Stomach smooth muscle (tissue), 2 donors: ENCODE measurements around the gene CPA2.

Experiments
- H3K27ac ChIP-seq: one replicate; pipeline ENCODE4 v1.7.0; 2013; ENCODE audit warnings: mild to moderate bottlenecking, low read length, inconsistent platforms
- H3K27me3 ChIP-seq, 2 donors: one replicate each; pipeline ENCODE4 v1.7.0; 2013; ENCODE audit warnings: low read length in 2 of 2; ENCODE audit not compliant: insufficient read depth in 2 of 2, control insufficient read depth in 1 of 2
- H3K36me3 ChIP-seq, 2 donors: one replicate each; pipeline ENCODE4 v1.7.0; 2013; ENCODE audit warnings: low read length in 2 of 2; ENCODE audit not compliant: control insufficient read depth in 2 of 2, insufficient read depth in 2 of 2
- H3K4me1 ChIP-seq: one replicate; pipeline ENCODE4 v1.7.0; 2013; ENCODE audit warnings: low read length; ENCODE audit not compliant: control insufficient read depth, insufficient read depth
- H3K4me3 ChIP-seq, 2 donors: one replicate each; pipeline ENCODE4 v1.7.0; 2013; ENCODE audit warnings: low read length in 2 of 2
- H3K9ac ChIP-seq, 2 donors: one replicate each; pipeline ENCODE4 v1.7.0; 2013; ENCODE audit warnings: low read length in 2 of 2, mild to moderate bottlenecking in 1 of 2
- H3K9me3 ChIP-seq, 2 donors: one replicate each; pipeline ENCODE4 v1.7.0; 2013; ENCODE audit warnings: low read length in 2 of 2; ENCODE audit not compliant: control insufficient read depth in 2 of 2
- donor health status: healthy.
- donor health status: Pancreatic carcinoma.

Gene CPA2

DNA sequence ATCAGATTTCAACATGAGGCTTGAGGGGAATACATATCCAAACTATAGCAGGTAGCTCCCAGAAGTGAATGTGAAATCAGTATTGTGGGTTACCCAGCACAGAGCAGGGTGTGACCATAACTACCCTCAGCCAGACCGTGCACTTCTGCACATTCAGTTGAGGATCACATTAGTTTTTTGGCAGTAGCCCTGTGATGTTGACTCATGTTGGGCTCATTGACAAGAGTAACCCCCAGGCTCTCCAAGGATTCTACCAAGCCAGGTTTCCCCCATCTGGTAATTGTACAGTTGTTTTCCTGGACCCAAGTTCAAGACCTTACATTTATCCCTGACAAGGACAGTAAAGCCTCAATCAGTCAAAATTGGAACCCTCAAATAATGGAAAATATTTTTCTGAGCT lies 14.6 kb downstream of the CPA2 start:
- no peaks in the 10 kb centered on the region for H3K36me3 ChIP-seq
- H3K9me3 ChIP-seq = no peaks in the 10 kb centered on the region
- H3K4me3 ChIP-seq = no peak overlapping the region
- peaks cover 3% of the 10 kb centered on the region for H3K4me1 ChIP-seq
- no peak overlapping the region for H3K9ac ChIP-seq
- no peak overlapping the region for H3K27ac ChIP-seq
- no peaks in the 10 kb centered on the region for H3K27me3 ChIP-seq

GRCh38 chr7:130286881-130287280 lies 20.2 kb downstream of the CPA2 start:
- H3K4me1 ChIP-seq = no peaks in the 10 kb centered on the region
- no peaks in the 10 kb centered on the region for H3K9me3 ChIP-seq
- no peaks in the 10 kb centered on the region for H3K36me3 ChIP-seq
- no peak overlapping the region for H3K4me3 ChIP-seq
- no peak overlapping the region for H3K9ac ChIP-seq
- H3K27me3 ChIP-seq = no peaks in the 10 kb centered on the region
- no peak overlapping the region for H3K27ac ChIP-seq

DNA sequence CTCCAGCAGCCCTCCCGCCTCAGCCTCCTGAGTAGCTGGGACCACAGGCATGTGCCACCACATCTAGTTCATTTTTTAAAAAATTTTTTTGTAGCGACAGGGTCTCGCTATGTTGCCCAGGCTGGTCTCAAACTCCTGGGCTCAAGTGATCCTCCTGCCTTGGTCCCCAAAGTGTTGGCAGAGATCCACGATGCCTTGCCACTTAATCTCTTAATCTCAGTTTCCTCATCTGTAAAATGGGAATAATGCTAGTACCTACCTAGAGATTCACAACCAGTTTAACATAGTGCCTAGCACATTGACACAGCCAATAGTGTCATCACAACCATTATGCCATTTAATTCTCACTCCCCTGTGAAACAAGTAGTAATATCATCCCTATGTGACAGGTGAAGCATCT lies 21.5 kb downstream of the CPA2 start:
- H3K4me1 ChIP-seq = no peaks in the 10 kb centered on the region
- H3K4me3 ChIP-seq = no peak overlapping the region
- no peak overlapping the region for H3K27ac ChIP-seq

GRCh38 chr7:130288829-130289228 lies 22.2 kb downstream of the CPA2 start:
- Histone ChIP-seq H3K4me3 (no peak overlapping the region), H3K4me1 (no peaks in the 10 kb centered on the region), H3K36me3 (no peaks in the 10 kb centered on the region), H3K9me3 (no peaks in the 10 kb centered on the region), H3K9ac (no peak overlapping the region), H3K27ac (no peak overlapping the region), H3K27me3 (no peaks in the 10 kb centered on the region)

More for the DNA sequence above, 21.5 kb downstream of the CPA2 start:
- H3K36me3 ChIP-seq = no peaks in the 10 kb centered on the region
- no peaks in the 10 kb centered on the region for H3K27me3 ChIP-seq
- no peak overlapping the region for H3K9ac ChIP-seq
- no peaks in the 10 kb centered on the region for H3K9me3 ChIP-seq

DNA sequence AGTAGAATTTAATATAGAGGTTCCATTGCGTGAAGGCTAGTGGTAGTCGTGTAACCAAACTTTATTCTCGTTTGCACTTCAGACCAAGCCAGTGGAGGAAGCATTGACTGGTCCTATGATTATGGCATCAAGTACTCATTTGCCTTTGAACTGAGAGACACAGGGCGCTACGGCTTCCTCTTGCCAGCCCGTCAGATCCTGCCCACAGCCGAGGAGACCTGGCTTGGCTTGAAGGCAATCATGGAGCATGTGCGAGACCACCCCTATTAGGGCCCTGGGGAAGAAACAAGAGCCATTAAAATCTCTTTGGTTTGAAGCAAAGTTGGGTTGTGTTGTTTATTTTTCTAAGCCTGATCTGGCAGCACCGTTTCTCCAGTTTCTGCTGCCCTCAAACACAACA lies 22.8 kb downstream of the CPA2 start:
- H3K4me3 ChIP-seq = no peak overlapping the region
- no peak overlapping the region for H3K27ac ChIP-seq
- no peaks in the 10 kb centered on the region for H3K36me3 ChIP-seq
- H3K9me3 ChIP-seq = no peaks in the 10 kb centered on the region
- H3K4me1 ChIP-seq = no peaks in the 10 kb centered on the region
- no peak overlapping the region for H3K9ac ChIP-seq
- no peaks in the 10 kb centered on the region for H3K27me3 ChIP-seq

GRCh38 chr7:130290745-130291144 lies 24.1 kb downstream of the CPA2 start:
- no peak overlapping the region for H3K27ac ChIP-seq
- H3K9me3 ChIP-seq = no peaks in the 10 kb centered on the region
- no peak overlapping the region for H3K4me3 ChIP-seq
- no peak overlapping the region for H3K9ac ChIP-seq
- H3K27me3 ChIP-seq = no peaks in the 10 kb centered on the region
- H3K36me3 ChIP-seq = no peaks in the 10 kb centered on the region
- no peaks in the 10 kb centered on the region for H3K4me1 ChIP-seq

GRCh38 chr7:130292682-130293257 lies 26.1 kb downstream of the CPA2 start, which contains the start of gene CPA4:
Gene CPA4, plus strand, starts transcription at chr7:130293161. Its CDS starts 20 bp downstream, at chr7:130293181.
- no peak within 1 kb of the TSS for H3K27ac ChIP-seq
- no peak within 1 kb of the TSS for H3K4me3 ChIP-seq
- H3K4me1 ChIP-seq = no peaks in the 10 kb centered on the region

GRCh38 chr7:130293521-130293920 lies 26.9 kb downstream of the CPA2 start:
- Histone ChIP-seq H3K4me1 (no peaks in the 10 kb centered on the region), H3K9ac (no peak overlapping the region), H3K4me3 (no peak overlapping the region), H3K9me3 (no peaks in the 10 kb centered on the region), H3K27me3 (no peaks in the 10 kb centered on the region), H3K36me3 (no peaks in the 10 kb centered on the region), H3K27ac (no peak overlapping the region)

More at GRCh38 chr7:130292682-130293257, 26.1 kb downstream of the CPA2 start, which contains the start of gene CPA4:
- Histone ChIP-seq H3K27me3 (no peaks in the 10 kb centered on the region), H3K9me3 (no peaks in the 10 kb centered on the region), H3K36me3 (no peaks in the 10 kb centered on the region), H3K9ac (no peak within 1 kb of the TSS)

- H3K9ac ChIP-seq = no peak overlapping the region
- H3K27ac ChIP-seq = no peak overlapping the region
- H3K4me1 ChIP-seq = no peaks in the 10 kb centered on the region
Observed at GRCh38 chr7:130294314-130294713, 27.7 kb downstream of the CPA2 start.

GRCh38 chr7:130296221-130296951 lies 29.7 kb downstream of the CPA2 start:
- no peak overlapping the region for H3K4me3 ChIP-seq
- no peak overlapping the region for H3K27ac ChIP-seq
- H3K9ac ChIP-seq = no peak overlapping the region
- no peaks in the 10 kb centered on the region for H3K4me1 ChIP-seq
- no peaks in the 10 kb centered on the region for H3K36me3 ChIP-seq
- no peaks in the 10 kb centered on the region for H3K9me3 ChIP-seq
- H3K27me3 ChIP-seq = no peaks in the 10 kb centered on the region

More at GRCh38 chr7:130294314-130294713, 27.7 kb downstream of the CPA2 start:
- H3K36me3 ChIP-seq = no peaks in the 10 kb centered on the region
- no peaks in the 10 kb centered on the region for H3K27me3 ChIP-seq
- H3K4me3 ChIP-seq = no peak overlapping the region
- no peaks in the 10 kb centered on the region for H3K9me3 ChIP-seq
